IMR-90 (cell line): ENCODE data around the gene EHF. TPM values are rescaled to one million over a fixed set of nuclear protein-coding genes. Genes with fewer than 3 reads are reported as not detected.

ENCODE experiments used
- ATAC-seq: fragments of 200-7000 bp; cut with Tn5 transposase; 2 replicates; pipeline ENCODE4 v1.9.1; 2020; ENCODE audit warnings: low read depth, mild to moderate bottlenecking, moderate library complexity
- BruUV-seq: library from RNA; stranded (reverse); fragments of 400-500 nt; replicated peaks from 2 replicates; lab custom pipeline; 2021; lab: Mats Ljungman, UMichigan
- CTCF ChIA-PET: fragments of 300-600 bp; formaldehyde crosslinking; extraction: SDS; loops from one replicate; lab custom pipeline; 2021; ENCODE audit warnings: antibody characterized with exemption; lab: Yijun Ruan, JAX
- POLR2A ChIA-PET: fragments of 300-600 bp; sonication (Branson Sonifier 250); formaldehyde crosslinking; loops from one replicate; lab custom pipeline; 2022; ENCODE audit warnings: antibody characterized with exemption; ENCODE audit not compliant: unreplicated experiment; lab: Charles Lee
- DNase-seq: peaks from one replicate; pipeline ENCODE4 v3.0.0; 2013
- H2AFZ ChIP-seq: replicated peaks from 2 replicates; pipeline ENCODE3; 2013; ENCODE audit warnings: low read length, mild to moderate bottlenecking; ENCODE audit not compliant: poor library complexity
- H2AK5ac ChIP-seq: 2 replicates; pipeline ENCODE4 v1.6.1; 2013; ENCODE audit warnings: low read depth, low read length, inconsistent platforms
- H2AK9ac ChIP-seq: replicated peaks from 2 replicates; pipeline ENCODE3; 2013; ENCODE audit warnings: mild to moderate bottlenecking, low read depth, low read length, moderate library complexity; ENCODE audit not compliant: poor library complexity
- H2BK120ac ChIP-seq: 2 replicates; pipeline ENCODE4 v1.6.1; 2013; ENCODE audit warnings: low read depth, low read length, inconsistent platforms
- H2BK15ac ChIP-seq: 3 replicates; pipeline ENCODE4 v1.6.1; 2013; ENCODE audit warnings: low read depth, low read length, inconsistent platforms
- H2BK20ac ChIP-seq: 2 replicates; pipeline ENCODE4 v1.6.1; 2013; ENCODE audit warnings: low read depth, mild to moderate bottlenecking, inconsistent platforms, low read length, moderate library complexity
- H2BK5ac ChIP-seq: 2 replicates; pipeline ENCODE4 v1.6.1; 2013; ENCODE audit warnings: mild to moderate bottlenecking, low read depth, low read length, inconsistent platforms; ENCODE audit not compliant: poor library complexity, severe bottlenecking
- H3K14ac ChIP-seq: replicated peaks from 2 replicates; pipeline ENCODE4 v1.6.1; 2013; ENCODE audit warnings: low read depth, low read length, inconsistent platforms
- H3K18ac ChIP-seq: 2 replicates; pipeline ENCODE4 v1.6.1; 2013; ENCODE audit warnings: low read depth, low read length, control low read depth
- H3K23ac ChIP-seq: 2 replicates; pipeline ENCODE4 v1.6.1; 2013; ENCODE audit warnings: low read depth, low read length, inconsistent platforms
- H3K27ac ChIP-seq: 2 replicates; pipeline ENCODE4 v1.5.1; 2013; ENCODE audit warnings: mild to moderate bottlenecking, control low read depth, low read length; ENCODE audit not compliant: insufficient read depth
- H3K27me3 ChIP-seq: 2 replicates; pipeline ENCODE4 v1.6.1; 2013; ENCODE audit warnings: low read length; ENCODE audit not compliant: control insufficient read depth, insufficient read depth
- H3K36me3 ChIP-seq: 2 replicates; pipeline ENCODE4 v1.6.1; 2013; ENCODE audit warnings: low read length, mixed read lengths; ENCODE audit not compliant: control insufficient read depth, insufficient read depth
- H3K4ac ChIP-seq: 2 replicates; pipeline ENCODE4 v1.6.1; 2013; ENCODE audit warnings: low read depth, low read length, inconsistent platforms
- H3K4me1 ChIP-seq: 2 replicates; pipeline ENCODE4 v1.6.1; 2013; ENCODE audit warnings: low read length, mixed read lengths; ENCODE audit not compliant: control insufficient read depth, insufficient read depth
- H3K4me2 ChIP-seq: 2 replicates; pipeline ENCODE4 v1.6.1; 2013; ENCODE audit warnings: low read depth, mild to moderate bottlenecking, control low read depth, low read length, moderate library complexity
- H3K4me3 ChIP-seq: 2 replicates; pipeline ENCODE4 v1.5.1; 2013; ENCODE audit warnings: low read depth, mild to moderate bottlenecking, control low read depth, low read length, moderate library complexity; ENCODE audit not compliant: insufficient read depth
- H3K56ac ChIP-seq: 2 replicates; pipeline ENCODE4 v1.6.1; 2013; ENCODE audit warnings: low read length, inconsistent platforms; ENCODE audit not compliant: insufficient read depth; ENCODE audit errors: extremely low read depth
- H3K79me1 ChIP-seq, 2 experiments: 2 replicates each; pipeline ENCODE4 v1.6.1; 2013; ENCODE audit warnings: low read length in 2 of 2, inconsistent platforms in 1 of 2, low read depth in 1 of 2
- H3K9ac ChIP-seq: 2 replicates; pipeline ENCODE4 v1.6.1; 2013; ENCODE audit warnings: low read depth, low read length, control low read depth
- H3K9me1 ChIP-seq: 2 replicates; pipeline ENCODE4 v1.6.1; 2013; ENCODE audit warnings: low read length, inconsistent platforms; ENCODE audit not compliant: insufficient read depth
- H3K9me3 ChIP-seq: 2 replicates; pipeline ENCODE4 v1.6.1; 2013; ENCODE audit warnings: low read length; ENCODE audit not compliant: control insufficient read depth, insufficient read depth
- H4K20me1 ChIP-seq: 2 replicates; pipeline ENCODE4 v1.6.1; 2013; ENCODE audit warnings: low read length, inconsistent platforms; ENCODE audit not compliant: insufficient read depth
- H4K5ac ChIP-seq: 2 replicates; pipeline ENCODE4 v1.6.1; 2013; ENCODE audit warnings: mild to moderate bottlenecking, low read depth, low read length, control low read depth
- H4K8ac ChIP-seq, 2 experiments: 2 replicates each; pipeline ENCODE4 v1.6.1; 2013; ENCODE audit warnings: low read depth in 2 of 2, low read length in 2 of 2, control low read depth in 1 of 2, inconsistent platforms in 1 of 2
- H4K91ac ChIP-seq: 2 replicates; pipeline ENCODE4 v1.6.1; 2013; ENCODE audit warnings: low read depth, low read length, inconsistent platforms; ENCODE audit not compliant: insufficient read depth
- BHLHE40 ChIP-seq: fragments of 150-350 bp; IDR thresholded peaks from 2 replicates; pipeline ENCODE4 v1.6.1; 2016; ENCODE audit warnings: mild to moderate bottlenecking, low read depth, low read length
- CEBPB ChIP-seq: IDR thresholded peaks from 2 replicates; pipeline ENCODE4 v1.6.1; 2012; ENCODE audit warnings: low read depth, low read length, improper control_type of control experiment
- CHD1 ChIP-seq: IDR thresholded peaks from 2 replicates; pipeline ENCODE4 v1.6.1; 2012; ENCODE audit warnings: low read depth, low read length, improper control_type of control experiment
- CTCF ChIP-seq: conservative IDR thresholded peaks from 2 replicates; pipeline ENCODE4 v1.5.1; 2012; ENCODE audit warnings: mild to moderate bottlenecking, low read depth, low read length, improper control_type of control experiment
- ELK1 ChIP-seq: fragments of 150-350 bp; IDR thresholded peaks from 2 replicates; pipeline ENCODE4 v1.6.1; 2016; ENCODE audit warnings: low read depth, mild to moderate bottlenecking, low read length, moderate library complexity, borderline replicate concordance
- FOS ChIP-seq: fragments of 150-350 bp; IDR thresholded peaks from 2 replicates; pipeline ENCODE4 v1.6.1; 2016; ENCODE audit warnings: low read depth, low read length
- MAFK ChIP-seq: IDR thresholded peaks from 2 replicates; pipeline ENCODE4 v1.6.1; 2012; ENCODE audit warnings: low read depth, low read length, improper control_type of control experiment
- MAZ ChIP-seq: IDR thresholded peaks from 2 replicates; pipeline ENCODE4 v1.6.1; 2012; ENCODE audit warnings: low read depth, mild to moderate bottlenecking, low read length, improper control_type of control experiment, moderate library complexity, borderline replicate concordance
- MXI1 ChIP-seq: IDR thresholded peaks from 2 replicates; pipeline ENCODE4 v1.6.1; 2012; ENCODE audit warnings: low read depth, mild to moderate bottlenecking, low read length, moderate library complexity, borderline replicate concordance
- NFE2L2 ChIP-seq: fragments of 150-350 bp; IDR thresholded peaks from 2 replicates; pipeline ENCODE4 v1.6.1; 2016; ENCODE audit warnings: low read depth, mild to moderate bottlenecking, low read length
- POLR2A ChIP-seq: IDR thresholded peaks from 2 replicates; pipeline ENCODE4 v1.6.1; 2012; ENCODE audit warnings: mild to moderate bottlenecking, low read depth, low read length
- RAD21 ChIP-seq: IDR thresholded peaks from 2 replicates; pipeline ENCODE4 v1.6.1; 2012; ENCODE audit warnings: low read length, improper control_type of control experiment
- RCOR1 ChIP-seq: IDR thresholded peaks from 2 replicates; pipeline ENCODE4 v1.6.1; 2012; ENCODE audit warnings: mild to moderate bottlenecking, low read length, improper control_type of control experiment; ENCODE audit not compliant: insufficient replicate concordance
- RFX5 ChIP-seq: IDR thresholded peaks from 2 replicates; pipeline ENCODE4 v1.8.0; 2012; ENCODE audit warnings: low read depth, mild to moderate bottlenecking, low read length, moderate library complexity
- SMC3 ChIP-seq: fragments of 150-350 bp; IDR thresholded peaks from 2 replicates; pipeline ENCODE4 v1.6.1; 2016; ENCODE audit warnings: low read depth, mild to moderate bottlenecking, antibody characterized with exemption, low read length, moderate library complexity
- USF2 ChIP-seq: fragments of 150-350 bp; IDR thresholded peaks from 2 replicates; pipeline ENCODE4 v1.6.1; 2017; ENCODE audit warnings: mild to moderate bottlenecking, antibody characterized with exemption, low read length, low read depth
- dilution Hi-C: fragments of 300-500 bp; cut with HindIII; formaldehyde crosslinking; loops from one replicate; pipeline ENCODE4 v1.14.3; 2018; ENCODE audit warnings: low sequenced_read_pairs; ENCODE audit not compliant: unreplicated experiment
- in situ Hi-C: fragments of 300-500 bp; cut with MboI; formaldehyde crosslinking; loops from 3 replicates; pipeline ENCODE4 v1.14.3; 2019; ENCODE audit warnings: low sequenced_read_pairs, inconsistent platforms, mixed read lengths
- intact Hi-C: fragments of 100-400 bp; cut with micrococcal nuclease; formaldehyde crosslinking; loops from 2 replicates; pipeline ENCODE4 v1.10.0; 2022
- polyA plus RNA-seq, 3 experiments: library from polyadenylated mRNA; depleted of rRNA; stranded (reverse); fragments of >200 nt; gene quantifications; 2 replicates each; pipeline ENCODE4 v1.2.3, GENCODE V29; 2012; ENCODE audit warnings: low replicate concordance in 1 of 3
- total RNA-seq: library from RNA; depleted of rRNA; stranded (reverse); fragments of >200 nt; gene quantifications from 2 replicates; pipeline ENCODE4 v1.2.3, GENCODE V29; 2012

EHF gene
- total and polyA plus RNA-seq, 2 of the 4 experiments (the other 2 are of a cell fraction), result under 0.01 TPM; not detected in 1

- Histone ChIP-seq H4K20me1 (no peaks in the 10 kb centered on the region), H3K79me1 (no peaks in the 10 kb centered on the region), H3K9me1 (no peaks in the 10 kb centered on the region), H3K4ac (no peak overlapping the region), H3K23ac (no peak overlapping the region), H3K36me3 (no peaks in the 10 kb centered on the region), H3K14ac (no peak overlapping the region; the same call in 1 of the 2 replicates), H3K4me1 (no peaks in the 10 kb centered on the region; the same call in 1 of the 2 replicates), H3K56ac (no peak overlapping the region), H2AFZ (no peak overlapping the region), H2BK15ac (0 out of 3 replicates have a peak overlapping the region, but pooled peaks have one; percentile 10), H4K91ac (no peak overlapping the region), H3K9ac (no peak overlapping the region), H3K27ac (no peak overlapping the region), H4K8ac (no peak overlapping the region), H3K18ac (peak overlapping the region; percentile 18; the same call in 1 of the 2 replicates), H4K5ac (no peak overlapping the region; the same call in 1 of the 2 replicates), H2AK5ac (no peak overlapping the region), H3K9me3 (no peaks in the 10 kb centered on the region), H3K27me3 (no peaks in the 10 kb centered on the region), H2BK5ac (no peak overlapping the region), H2AK9ac (no peak overlapping the region), H2BK20ac (no peak overlapping the region), H3K4me2 (no peak overlapping the region), H2BK120ac (no peak overlapping the region), H3K4me3 (no peak overlapping the region)
- TF ChIP-seq MAFK (no peak), BHLHE40 (no peak), USF2 (no peak), CTCF (no peak), CEBPB (no peak), FOS (no peak), MAZ (no peak), RFX5 (no peak), SMC3 (no peak), RAD21 (no peak), ELK1 (no peak), NFE2L2 (no peak), CHD1 (no peak), POLR2A (no peak), MXI1 (no peak), RCOR1 (no peak)
- intact Hi-C loops (no loop called here), in situ Hi-C loops (no loop called here), dilution Hi-C loops (no loop called here)
- ChIA-PET CTCF (no interaction called here), POLR2A (no interaction called here)
- peak; percentile 18 for DNase-seq
- no peak for ATAC-seq
- BruUV-seq, result no TSS peak
Observed at GRCh38 chr11:34629711-34630110, 8.8 kb downstream of the EHF start.
